Erythroblast (primary cell): ENCODE results near the gene BCL2.

ENCODE experiments used
- GATA1 ChIP-seq: IDR thresholded peaks from 2 replicates; pipeline ENCODE4 v1.6.1; 2011; ENCODE audit warnings: low read depth, mild to moderate bottlenecking, control low read depth, low read length, moderate library complexity
- POLR2A ChIP-seq: IDR thresholded peaks from 2 replicates; pipeline ENCODE4 v1.6.1; 2011; ENCODE audit warnings: mild to moderate bottlenecking, low read length

- TF ChIP-seq POLR2A (no peak), GATA1 (no peak)
Observed at GRCh38 chr18:63240531-63241316, 78.8 kb downstream of the BCL2 start.
